ENCODE measurements around the gene CDKN2A. TPM values are rescaled to one million over a fixed set of nuclear protein-coding genes. Genes with fewer than 3 reads are reported as not detected.

The CDKN2A gene
- total and polyA plus RNA-seq, 4 donors: 0.23 to 0.76 (median 0.43) TPM

DNA sequence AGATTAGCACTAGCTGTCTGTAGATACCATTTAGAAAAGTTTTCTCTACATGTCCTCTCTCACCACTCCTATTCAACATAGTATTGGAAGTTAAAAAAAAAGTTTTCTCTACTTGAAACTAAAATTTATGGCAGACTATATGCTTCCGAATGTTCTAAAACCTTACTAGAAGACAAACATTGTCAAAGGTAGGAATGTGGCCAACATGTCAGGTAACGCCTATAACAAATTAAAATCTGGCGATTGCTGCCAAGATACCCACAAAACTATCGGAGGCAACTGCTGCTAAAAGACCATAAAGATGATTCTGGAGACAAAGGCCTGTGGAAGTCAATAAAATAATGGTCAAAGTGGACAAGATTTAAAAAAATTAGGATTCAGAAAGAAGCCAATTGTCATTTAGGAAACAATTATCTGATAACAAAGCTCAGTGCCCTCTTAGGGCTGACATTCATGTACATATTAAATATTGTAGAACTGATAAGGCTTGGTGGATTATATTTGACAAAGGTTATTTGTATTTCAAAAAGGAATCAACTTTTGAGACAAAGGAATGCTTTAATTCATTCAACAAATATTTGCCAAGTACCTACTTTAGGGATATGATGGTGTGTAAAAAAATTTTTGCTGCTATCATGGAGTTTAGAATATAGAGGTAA lies 52.7 kb downstream of the CDKN2A start:
- H3K4me1 ChIP-seq (ENCODE audit: control insufficient read depth in 4 of 4, insufficient read depth in 4 of 4, low read length in 3 of 4): no peaks in the 10 kb centered on the region
- no peak overlapping the region for H3K27ac ChIP-seq (ENCODE audit: low read depth in 1 of 2, low read length in 2 of 2)
- H3K9ac ChIP-seq (ENCODE audit: low read depth in 1 of 2, low read length in 2 of 2): no peak overlapping the region
- no peak overlapping the region for H3K4me3 ChIP-seq (ENCODE audit: low read depth in 1 of 3, low read length in 3 of 3)
- H3K9me3 ChIP-seq (ENCODE audit: control insufficient read depth in 4 of 4, low read length in 3 of 4): no peaks in the 10 kb centered on the region
- H3K27me3 ChIP-seq (ENCODE audit: control insufficient read depth in 4 of 4, insufficient read depth in 4 of 4, low read length in 3 of 4): no peaks in the 10 kb centered on the region
- WGBS: 95% methylated on average over 4 of the region's 4 CpGs
- TF ChIP-seq NR2F2 (IDR thresholded peaks at IDR 0.05) (no peak), ATF3 (IDR thresholded peaks at IDR 0.05) (no peak), GABPA (IDR thresholded peaks at IDR 0.05 in 1 of 2, conservative IDR thresholded peaks at IDR 0.05 in 1 of 2) (no peak), FOXA2 (IDR thresholded peaks at IDR 0.05) (no peak), JUND (IDR thresholded peaks at IDR 0.05) (no peak), TAF1 (conservative IDR thresholded peaks at IDR 0.05) (no peak), HNF4A (conservative IDR thresholded peaks at IDR 0.05) (no peak), HNF4G (IDR thresholded peaks at IDR 0.05) (no peak), RAD21 (IDR thresholded peaks at IDR 0.05) (no peak), YY1 (IDR thresholded peaks at IDR 0.05) (no peak), FOXA1 (IDR thresholded peaks at IDR 0.05) (no peak), EGR1 (IDR thresholded peaks at IDR 0.05; ENCODE audit: low read depth in 2 of 2) (no peak), RXRA (IDR thresholded peaks at IDR 0.05) (no peak)
- TF ChIP-seq, protein P1, sequence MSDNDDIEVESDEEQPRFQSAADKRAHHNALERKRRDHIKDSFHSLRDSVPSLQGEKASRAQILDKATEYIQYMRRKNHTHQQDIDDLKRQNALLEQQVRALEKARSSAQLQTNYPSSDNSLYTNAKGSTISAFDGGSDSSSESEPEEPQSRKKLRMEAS (IDR thresholded peaks at IDR 0.05): no peak
- TF ChIP-seq, protein P2, sequence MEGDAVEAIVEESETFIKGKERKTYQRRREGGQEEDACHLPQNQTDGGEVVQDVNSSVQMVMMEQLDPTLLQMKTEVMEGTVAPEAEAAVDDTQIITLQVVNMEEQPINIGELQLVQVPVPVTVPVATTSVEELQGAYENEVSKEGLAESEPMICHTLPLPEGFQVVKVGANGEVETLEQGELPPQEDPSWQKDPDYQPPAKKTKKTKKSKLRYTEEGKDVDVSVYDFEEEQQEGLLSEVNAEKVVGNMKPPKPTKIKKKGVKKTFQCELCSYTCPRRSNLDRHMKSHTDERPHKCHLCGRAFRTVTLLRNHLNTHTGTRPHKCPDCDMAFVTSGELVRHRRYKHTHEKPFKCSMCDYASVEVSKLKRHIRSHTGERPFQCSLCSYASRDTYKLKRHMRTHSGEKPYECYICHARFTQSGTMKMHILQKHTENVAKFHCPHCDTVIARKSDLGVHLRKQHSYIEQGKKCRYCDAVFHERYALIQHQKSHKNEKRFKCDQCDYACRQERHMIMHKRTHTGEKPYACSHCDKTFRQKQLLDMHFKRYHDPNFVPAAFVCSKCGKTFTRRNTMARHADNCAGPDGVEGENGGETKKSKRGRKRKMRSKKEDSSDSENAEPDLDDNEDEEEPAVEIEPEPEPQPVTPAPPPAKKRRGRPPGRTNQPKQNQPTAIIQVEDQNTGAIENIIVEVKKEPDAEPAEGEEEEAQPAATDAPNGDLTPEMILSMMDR (IDR thresholded peaks at IDR 0.05; ENCODE audit: low read depth, low read length, missing input control): no peak
- TF ChIP-seq, protein P3, sequence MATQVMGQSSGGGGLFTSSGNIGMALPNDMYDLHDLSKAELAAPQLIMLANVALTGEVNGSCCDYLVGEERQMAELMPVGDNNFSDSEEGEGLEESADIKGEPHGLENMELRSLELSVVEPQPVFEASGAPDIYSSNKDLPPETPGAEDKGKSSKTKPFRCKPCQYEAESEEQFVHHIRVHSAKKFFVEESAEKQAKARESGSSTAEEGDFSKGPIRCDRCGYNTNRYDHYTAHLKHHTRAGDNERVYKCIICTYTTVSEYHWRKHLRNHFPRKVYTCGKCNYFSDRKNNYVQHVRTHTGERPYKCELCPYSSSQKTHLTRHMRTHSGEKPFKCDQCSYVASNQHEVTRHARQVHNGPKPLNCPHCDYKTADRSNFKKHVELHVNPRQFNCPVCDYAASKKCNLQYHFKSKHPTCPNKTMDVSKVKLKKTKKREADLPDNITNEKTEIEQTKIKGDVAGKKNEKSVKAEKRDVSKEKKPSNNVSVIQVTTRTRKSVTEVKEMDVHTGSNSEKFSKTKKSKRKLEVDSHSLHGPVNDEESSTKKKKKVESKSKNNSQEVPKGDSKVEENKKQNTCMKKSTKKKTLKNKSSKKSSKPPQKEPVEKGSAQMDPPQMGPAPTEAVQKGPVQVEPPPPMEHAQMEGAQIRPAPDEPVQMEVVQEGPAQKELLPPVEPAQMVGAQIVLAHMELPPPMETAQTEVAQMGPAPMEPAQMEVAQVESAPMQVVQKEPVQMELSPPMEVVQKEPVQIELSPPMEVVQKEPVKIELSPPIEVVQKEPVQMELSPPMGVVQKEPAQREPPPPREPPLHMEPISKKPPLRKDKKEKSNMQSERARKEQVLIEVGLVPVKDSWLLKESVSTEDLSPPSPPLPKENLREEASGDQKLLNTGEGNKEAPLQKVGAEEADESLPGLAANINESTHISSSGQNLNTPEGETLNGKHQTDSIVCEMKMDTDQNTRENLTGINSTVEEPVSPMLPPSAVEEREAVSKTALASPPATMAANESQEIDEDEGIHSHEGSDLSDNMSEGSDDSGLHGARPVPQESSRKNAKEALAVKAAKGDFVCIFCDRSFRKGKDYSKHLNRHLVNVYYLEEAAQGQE (IDR thresholded peaks at IDR 0.05): no peak
- TF ChIP-seq, protein P4, sequence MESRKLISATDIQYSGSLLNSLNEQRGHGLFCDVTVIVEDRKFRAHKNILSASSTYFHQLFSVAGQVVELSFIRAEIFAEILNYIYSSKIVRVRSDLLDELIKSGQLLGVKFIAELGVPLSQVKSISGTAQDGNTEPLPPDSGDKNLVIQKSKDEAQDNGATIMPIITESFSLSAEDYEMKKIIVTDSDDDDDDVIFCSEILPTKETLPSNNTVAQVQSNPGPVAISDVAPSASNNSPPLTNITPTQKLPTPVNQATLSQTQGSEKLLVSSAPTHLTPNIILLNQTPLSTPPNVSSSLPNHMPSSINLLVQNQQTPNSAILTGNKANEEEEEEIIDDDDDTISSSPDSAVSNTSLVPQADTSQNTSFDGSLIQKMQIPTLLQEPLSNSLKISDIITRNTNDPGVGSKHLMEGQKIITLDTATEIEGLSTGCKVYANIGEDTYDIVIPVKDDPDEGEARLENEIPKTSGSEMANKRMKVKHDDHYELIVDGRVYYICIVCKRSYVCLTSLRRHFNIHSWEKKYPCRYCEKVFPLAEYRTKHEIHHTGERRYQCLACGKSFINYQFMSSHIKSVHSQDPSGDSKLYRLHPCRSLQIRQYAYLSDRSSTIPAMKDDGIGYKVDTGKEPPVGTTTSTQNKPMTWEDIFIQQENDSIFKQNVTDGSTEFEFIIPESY (IDR thresholded peaks at IDR 0.05): no peak
- H3K36me3 ChIP-seq (ENCODE audit: control insufficient read depth in 4 of 4, insufficient read depth in 3 of 4, low read depth in 1 of 4, low read length in 3 of 4): no peaks in the 10 kb centered on the region
- no peak for DNase-seq (ENCODE audit: low spot score)
